Neural progenitor cell (in vitro differentiated cells): ENCODE measurements around the gene CCDC78.

Experiments
- EZH2 ChIP-seq: fragments of 200-600 bp; sonication (generic); IDR thresholded peaks from 2 replicates; pipeline ENCODE4 v1.6.1; 2017; ENCODE audit warnings: antibody characterized with exemption, mild to moderate bottlenecking, moderate library complexity
- EZH2phosphoT487 ChIP-seq: fragments of 200-600 bp; sonication (generic); IDR thresholded peaks from 2 replicates; pipeline ENCODE4 v1.6.1; 2017; ENCODE audit warnings: antibody characterized with exemption
- TF ChIP-seq, protein P1 (sequence below): fragments of 200-600 bp; sonication (generic); IDR thresholded peaks from 2 replicates; pipeline ENCODE4 v1.5.1; 2017; ENCODE audit warnings: antibody characterized with exemption, mild to moderate bottlenecking

DNA sequence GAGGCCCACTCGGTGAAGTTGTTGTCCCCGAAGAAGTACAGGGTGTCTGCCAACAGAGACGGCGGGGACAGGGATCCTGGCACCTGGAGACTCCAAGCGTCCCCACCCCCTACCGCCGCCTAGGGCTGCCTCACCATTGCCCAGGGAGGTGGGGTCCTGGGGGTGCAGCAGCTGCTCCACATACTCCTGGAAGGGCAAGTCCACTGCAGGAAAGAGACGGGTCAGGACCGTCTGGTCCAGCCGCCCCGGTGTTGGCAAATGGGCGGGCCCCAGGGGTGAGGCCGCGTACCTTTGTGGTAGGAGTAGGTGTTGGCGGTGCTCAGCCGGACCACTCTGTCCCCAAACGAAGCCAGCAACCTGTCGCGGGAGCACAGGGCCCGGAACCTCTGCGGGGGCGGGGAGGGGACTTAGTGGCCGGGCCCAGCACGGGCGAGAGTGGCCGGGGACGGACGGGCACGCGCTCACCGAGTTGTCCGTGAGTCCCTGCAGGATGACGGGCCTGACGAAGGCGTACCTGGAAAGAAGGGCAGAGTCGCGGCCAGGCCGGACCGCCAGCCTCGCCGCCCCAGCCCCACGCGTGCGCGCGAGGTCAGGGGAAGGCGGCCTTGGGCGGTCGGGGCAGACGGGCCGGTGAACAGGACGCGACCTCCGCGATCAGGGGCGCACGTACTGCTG is 42.7 kb downstream of the CCDC78 start:
- no peak for TF ChIP-seq EZH2phosphoT487
- TF ChIP-seq, protein P1, sequence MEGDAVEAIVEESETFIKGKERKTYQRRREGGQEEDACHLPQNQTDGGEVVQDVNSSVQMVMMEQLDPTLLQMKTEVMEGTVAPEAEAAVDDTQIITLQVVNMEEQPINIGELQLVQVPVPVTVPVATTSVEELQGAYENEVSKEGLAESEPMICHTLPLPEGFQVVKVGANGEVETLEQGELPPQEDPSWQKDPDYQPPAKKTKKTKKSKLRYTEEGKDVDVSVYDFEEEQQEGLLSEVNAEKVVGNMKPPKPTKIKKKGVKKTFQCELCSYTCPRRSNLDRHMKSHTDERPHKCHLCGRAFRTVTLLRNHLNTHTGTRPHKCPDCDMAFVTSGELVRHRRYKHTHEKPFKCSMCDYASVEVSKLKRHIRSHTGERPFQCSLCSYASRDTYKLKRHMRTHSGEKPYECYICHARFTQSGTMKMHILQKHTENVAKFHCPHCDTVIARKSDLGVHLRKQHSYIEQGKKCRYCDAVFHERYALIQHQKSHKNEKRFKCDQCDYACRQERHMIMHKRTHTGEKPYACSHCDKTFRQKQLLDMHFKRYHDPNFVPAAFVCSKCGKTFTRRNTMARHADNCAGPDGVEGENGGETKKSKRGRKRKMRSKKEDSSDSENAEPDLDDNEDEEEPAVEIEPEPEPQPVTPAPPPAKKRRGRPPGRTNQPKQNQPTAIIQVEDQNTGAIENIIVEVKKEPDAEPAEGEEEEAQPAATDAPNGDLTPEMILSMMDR, result no peak
- no peak for TF ChIP-seq EZH2
